Measurements from ENCODE around the gene CAMK2A.

- TF ChIP-seq CTCF (IDR thresholded peaks at IDR 0.05) (no peak), POLR2A (IDR thresholded peaks at IDR 0.05) (no peak)
These were observed 12.3 kb upstream of the CAMK2A start for GRCh38 chr5:150301901-150302300.
